GM18507 (cell line): ENCODE measurements around the gene ZFPM1.
"Not testable (repeated sequence)": the region's sequence is repeated elsewhere in the genome, so short reads cannot be mapped to it uniquely, and the experiment has no call there.

ENCODE experiments used
- DNase-seq: peaks from one replicate; pipeline ENCODE4 v3.0.0; 2011; ENCODE audit warnings: low read depth; ENCODE audit not compliant: insufficient read length; ENCODE audit errors: extremely low spot score
- FAIRE-seq: peaks from 2 replicates; lab custom pipeline; 2011; peaks lifted over from hg19 to GRCh38; lab: Jason Lieb, UNC

The ZFPM1 gene

DNA sequence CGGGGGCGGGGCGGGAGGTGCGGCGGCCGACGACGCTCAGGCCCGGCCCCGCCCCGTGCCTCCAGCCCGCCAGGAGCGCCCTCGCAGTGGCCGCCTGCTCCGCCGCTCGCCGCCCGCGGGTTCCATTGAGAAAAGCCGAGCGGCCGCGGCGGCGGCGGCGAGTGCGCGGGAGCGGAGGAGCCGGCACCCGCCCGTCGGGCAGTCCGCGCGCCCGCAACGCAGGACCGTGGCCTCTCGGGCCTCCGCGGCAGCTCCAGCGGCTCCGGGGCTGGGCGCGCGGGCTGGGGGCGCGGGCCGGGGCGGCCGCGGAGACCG lies at the start of gene ZFPM1:
Gene ZFPM1 (plus strand): TSS at position 64 of the 315 bp plus-strand sequence. CDS start 359 bp downstream, outside the sequence.
- no peak for DNase-seq
- no peak for FAIRE-seq

DNA sequence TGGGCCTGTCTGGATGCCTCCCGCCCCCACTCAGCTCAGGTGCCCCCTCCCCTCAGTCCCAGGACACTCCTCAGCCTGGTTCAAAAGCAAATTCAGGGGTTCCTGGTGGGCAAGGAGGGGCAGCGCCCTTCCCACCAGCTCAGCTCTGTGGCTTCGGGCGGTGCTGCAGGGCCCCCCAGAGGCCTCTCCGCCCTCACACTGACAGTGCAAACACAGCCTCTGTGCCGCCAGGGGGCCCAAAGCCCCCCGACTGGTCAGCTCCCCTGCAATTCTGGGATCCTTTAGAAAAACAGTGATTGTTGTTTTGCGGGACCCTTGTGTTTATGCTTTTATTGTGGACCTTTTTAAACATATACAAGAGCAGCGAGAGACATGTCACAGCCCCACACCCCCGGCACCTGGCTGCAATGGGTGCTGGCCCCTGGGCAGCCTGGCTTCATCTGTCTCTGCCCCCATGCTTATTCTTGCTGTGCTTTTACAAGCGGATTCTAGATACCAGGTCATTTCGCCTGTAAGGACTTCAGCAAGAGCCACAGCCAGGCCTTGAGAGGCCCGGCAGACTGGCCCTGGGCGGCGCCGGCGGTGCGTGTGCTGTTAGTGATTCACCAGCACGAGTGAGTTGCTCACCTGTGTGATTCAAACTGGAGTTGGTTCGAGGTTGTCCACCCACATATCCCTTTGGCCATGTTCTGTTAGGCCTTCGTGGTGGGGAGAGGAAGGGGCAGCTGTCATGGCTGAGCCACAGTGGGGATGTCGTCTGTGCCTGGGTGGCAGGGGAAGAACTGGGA lies 49.1 kb upstream of the ZFPM1 start:
- FAIRE-seq (no peak), DNase-seq (no peak)

DNA sequence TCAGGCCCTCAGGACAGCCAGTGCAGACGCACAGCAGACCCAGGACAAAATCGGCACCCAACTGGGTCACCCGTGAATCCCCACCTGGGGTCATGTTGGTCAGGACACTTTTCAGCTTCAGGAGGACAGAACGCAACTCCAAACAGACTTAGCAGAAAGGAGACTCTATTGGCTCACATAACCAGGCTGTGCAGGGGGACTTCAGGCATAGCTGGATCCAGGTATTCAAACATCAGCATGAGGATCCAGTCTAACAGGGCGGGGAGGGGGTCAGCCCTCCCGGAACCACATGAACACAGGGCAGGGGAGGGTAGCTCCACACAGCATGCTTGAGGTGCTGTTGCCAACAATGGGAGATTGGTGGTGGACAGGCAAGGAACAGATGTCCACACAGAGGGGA lies 48.3 kb upstream of the ZFPM1 start:
- no peak for FAIRE-seq

DNA sequence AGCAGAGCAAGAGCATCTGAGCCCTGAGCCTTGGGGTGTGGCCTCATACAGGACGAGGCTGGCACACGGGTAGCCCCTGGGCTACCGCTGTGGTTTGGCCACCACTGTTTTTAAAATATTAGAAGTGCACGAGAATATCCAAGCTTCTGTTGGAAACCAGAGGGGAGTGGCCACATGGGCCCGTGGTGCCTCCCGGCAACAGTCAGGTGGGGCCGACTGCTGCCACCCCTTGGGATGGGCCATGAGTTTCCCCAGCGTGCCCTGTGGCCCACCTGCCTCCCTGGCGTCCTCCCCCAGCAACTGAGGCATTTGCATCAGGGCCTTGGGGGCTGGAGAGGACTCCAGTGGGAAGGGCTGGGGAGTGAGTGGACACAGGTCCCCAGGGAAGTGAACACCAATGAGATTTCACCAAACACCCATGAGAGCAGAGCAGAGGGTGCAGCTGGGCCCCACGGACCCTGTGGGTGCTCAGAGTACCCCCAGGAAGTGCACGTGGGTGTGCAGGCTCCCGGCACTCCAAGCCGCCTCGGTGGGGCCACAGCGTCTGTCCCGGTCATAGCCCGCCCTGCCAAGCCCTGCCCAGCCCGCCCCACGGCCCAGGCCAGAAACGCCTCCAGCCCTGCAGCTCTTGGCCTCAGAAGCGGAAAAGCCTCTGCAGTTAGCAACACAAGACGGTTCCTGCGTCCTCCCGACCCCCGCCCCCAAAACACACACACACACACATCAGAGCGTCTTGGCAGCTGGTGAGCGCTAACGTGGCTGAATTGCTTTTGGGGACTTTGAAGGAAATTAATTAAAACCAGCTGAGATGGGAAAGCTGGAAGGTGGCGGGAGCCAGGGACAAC lies 47.6 kb upstream of the ZFPM1 start:
- no peak for FAIRE-seq
- no peak for DNase-seq

More for the DNA sequence above, 48.3 kb upstream of the ZFPM1 start:
- no peak for DNase-seq

GRCh38 chr16:88406096-88407041 lies 46.7 kb upstream of the ZFPM1 start:
- FAIRE-seq = no peak
- no peak for DNase-seq

DNA sequence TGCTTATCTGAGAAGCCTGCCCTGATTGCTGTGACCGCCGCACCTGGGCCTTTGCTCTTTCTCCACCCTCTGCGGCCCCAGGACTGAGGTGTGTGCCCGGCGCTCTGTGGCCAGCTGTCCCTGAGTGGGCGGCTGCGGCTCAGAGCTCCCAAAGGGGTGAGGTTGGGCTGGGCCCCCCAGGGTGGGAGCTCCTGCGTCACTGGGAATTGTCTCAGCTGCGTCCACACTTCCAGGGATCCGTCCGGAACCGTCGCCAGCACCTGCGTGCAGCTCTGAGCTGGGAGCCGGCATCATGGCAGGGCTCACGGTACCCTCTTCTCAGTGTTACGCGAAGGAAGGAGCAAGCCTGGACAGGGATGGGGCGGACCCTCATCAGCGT lies 46.0 kb upstream of the ZFPM1 start:
- FAIRE-seq (no peak), DNase-seq (no peak)

GRCh38 chr16:88407807-88408206 lies 45.3 kb upstream of the ZFPM1 start:
- no peak for FAIRE-seq
- no peak for DNase-seq

DNA sequence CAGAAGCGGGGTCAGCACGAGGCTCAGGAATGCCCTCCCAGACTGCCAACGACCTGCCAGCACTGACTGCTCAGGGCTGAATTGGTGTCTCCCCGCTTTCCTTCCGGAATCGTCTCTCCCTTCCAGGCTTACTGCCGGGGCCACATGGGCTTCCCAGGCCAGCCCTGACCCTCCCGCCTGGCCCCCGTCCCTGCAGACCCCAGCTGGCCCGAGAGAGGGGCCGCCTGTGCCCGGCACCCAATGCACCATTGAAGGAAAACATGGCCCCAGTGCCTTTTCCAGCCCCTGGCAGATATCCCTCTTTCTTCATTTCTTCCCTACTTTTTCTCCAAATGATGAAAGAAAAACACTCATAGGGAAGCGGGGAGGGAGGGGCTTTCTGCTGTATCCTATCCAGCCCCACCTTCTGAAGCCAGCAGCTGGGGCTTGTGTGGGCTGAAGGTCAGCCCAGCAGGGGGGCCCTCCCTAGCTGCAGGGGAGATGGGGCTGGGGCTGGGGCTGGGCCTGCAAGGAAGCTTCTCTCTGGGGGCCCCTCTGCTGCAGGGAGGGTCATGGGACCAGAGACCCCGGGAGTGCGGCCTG lies 44.4 kb upstream of the ZFPM1 start:
- DNase-seq = no peak
- FAIRE-seq = no peak

DNA sequence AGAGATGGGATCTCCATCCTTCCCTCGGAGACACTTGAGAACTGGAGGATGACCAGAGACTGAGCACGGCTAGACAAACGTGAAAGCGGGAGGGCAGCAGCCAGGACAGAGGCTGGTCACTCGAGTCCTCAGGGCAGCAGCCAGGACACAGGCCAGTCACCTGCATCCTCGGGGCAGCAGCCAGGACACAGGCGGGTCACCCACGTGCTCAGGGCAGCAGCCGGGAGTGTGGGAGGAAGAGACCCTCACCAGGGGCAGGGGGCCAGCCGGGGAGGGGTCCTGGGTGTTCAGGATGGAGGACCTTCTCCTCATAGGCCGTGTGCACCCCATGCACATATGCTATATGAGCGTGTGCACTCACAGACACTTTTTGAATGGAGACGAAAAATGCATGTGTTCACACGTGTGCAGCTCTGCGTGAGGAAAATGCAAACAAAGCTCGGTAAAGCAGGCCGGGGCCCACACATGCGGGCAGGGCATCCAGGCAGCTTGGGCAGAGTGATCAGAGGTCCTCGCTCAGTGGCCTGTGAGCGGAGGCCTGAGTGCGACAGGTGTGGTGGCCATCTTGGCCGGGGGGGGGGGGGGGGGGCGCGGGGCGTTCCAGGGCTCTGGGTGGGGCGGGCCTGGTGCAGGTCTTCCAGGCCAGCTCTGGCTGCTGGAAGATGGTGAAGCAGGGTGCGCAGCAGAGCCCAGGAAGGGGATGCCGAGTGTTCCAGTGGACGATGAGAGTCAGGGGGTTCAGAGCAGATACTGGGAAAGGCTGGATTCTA lies 43.6 kb upstream of the ZFPM1 start:
- FAIRE-seq (no peak), DNase-seq (no peak)

- FAIRE-seq, DNase-seq: not testable (repeated sequence)
Observed at GRCh38 chr16:88410297-88410968, 42.6 kb upstream of the ZFPM1 start.

GRCh38 chr16:88411951-88412576 lies 41.0 kb upstream of the ZFPM1 start:
- DNase-seq (no peak), FAIRE-seq (no peak)

- DNase-seq (no peak), FAIRE-seq (no peak)
Observed at GRCh38 chr16:88412766-88413165, 40.3 kb upstream of the ZFPM1 start.

GRCh38 chr16:88413231-88413630 lies 39.8 kb upstream of the ZFPM1 start:
- DNase-seq (no peak), FAIRE-seq (no peak)

- FAIRE-seq = no peak
- no peak for DNase-seq
Observed at GRCh38 chr16:88413631-88414030, 39.4 kb upstream of the ZFPM1 start.

GRCh38 chr16:88414521-88415380 lies 38.3 kb upstream of the ZFPM1 start:
- no peak for DNase-seq
- no peak for FAIRE-seq

DNA sequence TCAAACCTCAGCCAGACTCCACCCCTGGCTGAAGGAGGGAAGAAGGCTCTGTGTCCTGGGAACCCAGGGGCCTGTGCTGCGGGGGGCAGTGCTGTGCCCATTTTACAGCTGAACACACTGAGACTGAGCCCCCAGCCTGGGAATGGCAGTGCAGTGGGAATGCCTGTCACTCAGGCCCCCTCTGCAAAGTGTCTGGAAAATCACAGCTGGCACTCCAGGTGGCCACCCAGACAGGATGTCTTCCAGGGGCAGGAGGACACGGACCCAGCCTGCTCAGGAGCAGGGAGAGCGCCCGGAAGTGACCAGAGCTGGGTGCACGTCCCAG lies 37.7 kb upstream of the ZFPM1 start:
- FAIRE-seq (no peak), DNase-seq (no peak)

- FAIRE-seq = no peak
- DNase-seq = no peak
Observed at GRCh38 chr16:88415713-88416323, 37.3 kb upstream of the ZFPM1 start.
